A549 (cell line): ENCODE data around the gene MCTP1.

ENCODE experiments used
- BHLHE40 ChIP-seq: IDR thresholded peaks from 2 replicates; pipeline ENCODE4 v1.6.1; 2012; ENCODE audit warnings: low read depth, low read length, inconsistent platforms
- CTCF ChIP-seq: fragments of >200 bp; sonication (Bioruptor Twin); formaldehyde crosslinking; IDR thresholded peaks from 3 replicates; pipeline ENCODE4 v1.5.1; 2016
- MAX ChIP-seq: IDR thresholded peaks from 2 replicates; pipeline ENCODE4 v1.6.1; 2012
- NPAS2 ChIP-seq: fragments of 250-450 bp; sonication (Bioruptor Pico); IDR thresholded peaks from 2 replicates; pipeline ENCODE4 v1.8.0; 2022; ENCODE audit warnings: mild to moderate bottlenecking, moderate library complexity, borderline replicate concordance
- PBX3 ChIP-seq: IDR thresholded peaks from 2 replicates; pipeline ENCODE4 v1.6.1; 2012
- POLR2A ChIP-seq: IDR thresholded peaks from 2 replicates; pipeline ENCODE4 v1.6.1; 2012; ENCODE audit warnings: mild to moderate bottlenecking, low read length
- REST ChIP-seq: fragments of 200-600 bp; sonication (generic); IDR thresholded peaks from 2 replicates; pipeline ENCODE4 v1.6.1; 2016; ENCODE audit warnings: antibody characterized with exemption, mild to moderate bottlenecking, moderate library complexity
- RFX5 ChIP-seq: fragments of 450-650 bp; IDR thresholded peaks from 2 replicates; pipeline ENCODE4 v1.7.1; 2014; ENCODE audit warnings: antibody characterized with exemption, mild to moderate bottlenecking, moderate library complexity
- SMC3 ChIP-seq: fragments of >200 bp; sonication (Bioruptor Twin); formaldehyde crosslinking; IDR thresholded peaks from 3 replicates; pipeline ENCODE4 v1.6.1; 2018; ENCODE audit warnings: inconsistent platforms
- ZC3H11A ChIP-seq: fragments of 450-650 bp; IDR thresholded peaks from 2 replicates; pipeline ENCODE4 v1.6.1; 2014; ENCODE audit warnings: antibody characterized with exemption, mild to moderate bottlenecking
- ZFP36 ChIP-seq: fragments of 450-650 bp; IDR thresholded peaks from 2 replicates; pipeline ENCODE4 v1.6.1; 2014; ENCODE audit warnings: borderline replicate concordance; ENCODE audit not compliant: partially characterized antibody

GRCh38 chr5:94682814-94683520, 601.9 kb downstream of the MCTP1 start:
- TF ChIP-seq BHLHE40: no peak
- TF ChIP-seq CTCF: no peak
- no peak for TF ChIP-seq REST
- no peak for TF ChIP-seq RFX5
- TF ChIP-seq SMC3: no peak
- TF ChIP-seq POLR2A: no peak
- no peak for TF ChIP-seq ZC3H11A
- no peak for TF ChIP-seq PBX3
- TF ChIP-seq MAX: no peak
- TF ChIP-seq ZFP36: no peak
- TF ChIP-seq NPAS2 (CRISPR knock-in tag): no peak
